ENCODE results near the gene EDDM13. TPM values are rescaled to one million over a fixed set of nuclear protein-coding genes. Genes with fewer than 3 reads are reported as not detected.

The EDDM13 gene
- total and polyA plus RNA-seq, 10 of the 15 experiments (the other 5 are each of a cell fraction or from before 2014, with no cell fraction given) = 0.15 to 0.37 TPM; not detected in 8

GRCh38 chr19:56252699-56253422, 19.7 kb upstream of the EDDM13 start (continued):
- TF ChIP-seq ATF2 (IDR thresholded peaks at IDR 0.05; ENCODE audit: low read length) (no peak), BMI1 (IDR thresholded peaks at IDR 0.05; ENCODE audit: borderline replicate concordance) (no peak), FOXK2 (IDR thresholded peaks at IDR 0.05) (no peak), ELK1 (IDR thresholded peaks at IDR 0.05; ENCODE audit: low read depth, low read length) (no peak), YY1 (IDR thresholded peaks at IDR 0.05; ENCODE audit: low read depth, low read length) (peak; percentile 96), IRF5 (IDR thresholded peaks at IDR 0.05; ENCODE audit: borderline replicate concordance) (no peak), KDM1A (IDR thresholded peaks at IDR 0.05; ENCODE audit: borderline replicate concordance) (no peak), EZH2 (IDR thresholded peaks at IDR 0.05; ENCODE audit: borderline replicate concordance, control insufficient read depth, low read depth, low read length) (no peak), NFYA (IDR thresholded peaks at IDR 0.05; ENCODE audit: borderline replicate concordance, low read depth, low read length) (no peak), EGR1 (IDR thresholded peaks at IDR 0.05; ENCODE audit: borderline replicate concordance in 1 of 2, low read depth in 2 of 2, low read length in 2 of 2) (no peak), KAT2A (conservative IDR thresholded peaks at IDR 0.05; ENCODE audit: control insufficient read depth, low read depth, low read length) (no peak), ZBTB33 (IDR thresholded peaks at IDR 0.05) (peak; percentile 99), CBX5 (IDR thresholded peaks at IDR 0.05; ENCODE audit: low read depth) (0 out of 2 replicates have a peak, but pooled peaks have one; percentile 55), MYC (IDR thresholded peaks at IDR 0.05; ENCODE audit: insufficient read depth, insufficient read length, insufficient replicate concordance, low read length, severe bottlenecking) (no peak), RAD21 (IDR thresholded peaks at IDR 0.05; ENCODE audit: insufficient read depth, low read depth, low read length) (peak; percentile 56), EED (IDR thresholded peaks at IDR 0.05; ENCODE audit: low read depth) (no peak), ZBED1 (IDR thresholded peaks at IDR 0.05; ENCODE audit: borderline replicate concordance) (no peak), POLR2A (IDR thresholded peaks at IDR 0.05; ENCODE audit: low read depth, low read length) (no peak)
